NB4 (cell line): ENCODE measurements around the gene GASK1B.

ENCODE experiments used
- DNase-seq: peaks from one replicate; pipeline ENCODE4 v3.0.0; 2010; ENCODE audit warnings: low read depth
- H3K4me3 ChIP-seq: one replicate; pipeline ENCODE4 v1.5.1; 2011; ENCODE audit warnings: mild to moderate bottlenecking, low read depth, low read length, moderate library complexity
- MYC ChIP-seq: IDR thresholded peaks from 2 replicates; pipeline ENCODE4 v1.6.1; 2011; ENCODE audit warnings: low read depth, low read length
- POLR2A ChIP-seq: IDR thresholded peaks from 2 replicates; pipeline ENCODE4 v1.6.1; 2011; ENCODE audit warnings: mild to moderate bottlenecking; ENCODE audit not compliant: insufficient read length; ENCODE audit errors: extremely low read depth
- TF ChIP-seq, protein P1 (sequence below): IDR thresholded peaks from one replicate; pipeline ENCODE4 v1.5.1; 2012; ENCODE audit warnings: low read depth, low read length
- TF ChIP-seq, protein P2 (sequence below): IDR thresholded peaks from 2 replicates; pipeline ENCODE4 v1.6.1; 2011; ENCODE audit warnings: low read depth, low read length

Gene GASK1B

DNA sequence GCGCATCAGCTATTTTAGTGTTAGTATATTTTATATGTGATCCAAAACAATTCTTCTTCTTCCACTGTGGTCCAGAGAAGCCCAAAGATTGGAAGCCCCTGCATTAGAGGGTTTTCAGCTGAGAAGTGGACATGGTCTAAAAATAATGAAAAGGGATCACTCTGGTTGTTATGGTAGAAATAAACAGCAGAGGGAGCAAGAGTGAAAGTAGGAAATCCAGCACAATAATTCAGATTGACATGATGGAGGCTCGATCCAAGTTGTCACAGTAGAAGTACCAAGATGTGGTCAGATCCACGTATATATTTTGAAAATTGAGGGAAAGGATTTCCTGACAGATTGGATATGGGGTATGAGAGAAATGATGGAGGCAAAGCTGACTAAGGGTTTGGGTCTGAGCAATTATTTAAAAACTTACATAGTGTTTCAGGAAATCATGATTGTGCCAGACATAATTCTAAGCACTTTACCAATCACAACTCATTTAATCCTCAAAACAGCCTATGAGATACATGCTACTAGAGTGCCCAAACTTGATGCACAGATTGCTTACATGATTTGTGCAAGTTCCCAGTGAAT, 20.4 kb upstream of the GASK1B start:
- DNase-seq = peak; percentile 25
- no peak overlapping the region for H3K4me3 ChIP-seq
- TF ChIP-seq, protein P1, sequence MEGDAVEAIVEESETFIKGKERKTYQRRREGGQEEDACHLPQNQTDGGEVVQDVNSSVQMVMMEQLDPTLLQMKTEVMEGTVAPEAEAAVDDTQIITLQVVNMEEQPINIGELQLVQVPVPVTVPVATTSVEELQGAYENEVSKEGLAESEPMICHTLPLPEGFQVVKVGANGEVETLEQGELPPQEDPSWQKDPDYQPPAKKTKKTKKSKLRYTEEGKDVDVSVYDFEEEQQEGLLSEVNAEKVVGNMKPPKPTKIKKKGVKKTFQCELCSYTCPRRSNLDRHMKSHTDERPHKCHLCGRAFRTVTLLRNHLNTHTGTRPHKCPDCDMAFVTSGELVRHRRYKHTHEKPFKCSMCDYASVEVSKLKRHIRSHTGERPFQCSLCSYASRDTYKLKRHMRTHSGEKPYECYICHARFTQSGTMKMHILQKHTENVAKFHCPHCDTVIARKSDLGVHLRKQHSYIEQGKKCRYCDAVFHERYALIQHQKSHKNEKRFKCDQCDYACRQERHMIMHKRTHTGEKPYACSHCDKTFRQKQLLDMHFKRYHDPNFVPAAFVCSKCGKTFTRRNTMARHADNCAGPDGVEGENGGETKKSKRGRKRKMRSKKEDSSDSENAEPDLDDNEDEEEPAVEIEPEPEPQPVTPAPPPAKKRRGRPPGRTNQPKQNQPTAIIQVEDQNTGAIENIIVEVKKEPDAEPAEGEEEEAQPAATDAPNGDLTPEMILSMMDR = peak; percentile 40
- TF ChIP-seq MYC (no peak), POLR2A (no peak)

DNA sequence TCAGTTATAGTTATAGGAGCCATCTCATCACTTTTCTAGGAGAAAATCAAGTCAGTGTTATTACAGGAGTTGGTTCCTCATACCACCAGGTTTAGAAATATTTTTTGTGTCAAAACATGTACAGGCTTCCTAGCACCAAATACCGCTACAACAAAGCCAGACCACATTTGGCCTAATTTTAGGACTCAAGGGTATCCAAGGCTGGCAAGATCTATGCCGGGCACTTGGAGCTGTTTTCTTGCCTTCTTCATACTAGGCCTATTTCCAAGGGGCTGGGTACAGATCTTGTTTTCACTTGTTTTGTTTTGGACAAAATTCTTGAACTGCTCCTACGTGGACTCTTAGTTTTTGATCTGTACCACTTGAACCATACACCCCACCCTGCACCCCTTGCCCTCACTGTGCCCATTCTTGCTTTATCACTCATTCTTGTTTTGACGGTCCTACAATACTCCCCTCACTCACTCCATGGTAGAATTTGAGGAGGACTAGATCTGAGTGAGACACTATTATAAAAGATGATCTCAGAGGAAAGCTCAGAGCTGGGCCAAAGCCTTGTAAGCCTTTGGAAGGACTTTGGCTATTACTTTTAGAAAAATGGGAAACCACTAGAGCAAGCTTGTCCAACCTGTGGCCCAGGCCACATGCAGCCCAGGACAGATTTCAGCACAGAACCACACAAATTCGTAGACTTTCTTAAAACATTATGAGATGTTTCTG, 19.8 kb upstream of the GASK1B start:
- DNase-seq = no peak
- H3K4me3 ChIP-seq = no peak overlapping the region
- TF ChIP-seq, protein P2, sequence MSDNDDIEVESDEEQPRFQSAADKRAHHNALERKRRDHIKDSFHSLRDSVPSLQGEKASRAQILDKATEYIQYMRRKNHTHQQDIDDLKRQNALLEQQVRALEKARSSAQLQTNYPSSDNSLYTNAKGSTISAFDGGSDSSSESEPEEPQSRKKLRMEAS = no peak
- TF ChIP-seq MYC (no peak), POLR2A (no peak)
- TF ChIP-seq, protein P1 = no peak

DNA sequence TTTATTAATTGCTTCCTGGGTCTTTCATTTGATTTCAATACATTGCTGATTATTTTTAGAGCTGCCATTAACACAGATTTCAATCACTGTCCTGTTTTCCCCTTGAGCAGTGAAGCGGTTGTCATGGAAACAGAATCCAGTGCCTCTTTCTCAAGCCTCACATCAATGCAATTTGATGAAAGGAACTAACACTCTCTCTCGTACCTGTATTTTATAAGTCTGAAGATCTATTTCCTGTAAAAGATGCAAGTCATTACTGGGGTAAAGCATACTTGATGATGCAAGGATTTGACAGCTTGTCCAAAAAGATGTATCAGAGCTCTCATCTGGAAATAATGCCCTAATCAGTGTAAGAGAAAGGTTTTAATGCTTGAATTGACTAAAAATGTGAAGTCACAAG, 17.9 kb upstream of the GASK1B start:
- no peak for DNase-seq
- H3K4me3 ChIP-seq = no peak overlapping the region
- TF ChIP-seq MYC (no peak), POLR2A (no peak)
- TF ChIP-seq, protein P1 = no peak
- TF ChIP-seq, protein P2 = no peak

DNA sequence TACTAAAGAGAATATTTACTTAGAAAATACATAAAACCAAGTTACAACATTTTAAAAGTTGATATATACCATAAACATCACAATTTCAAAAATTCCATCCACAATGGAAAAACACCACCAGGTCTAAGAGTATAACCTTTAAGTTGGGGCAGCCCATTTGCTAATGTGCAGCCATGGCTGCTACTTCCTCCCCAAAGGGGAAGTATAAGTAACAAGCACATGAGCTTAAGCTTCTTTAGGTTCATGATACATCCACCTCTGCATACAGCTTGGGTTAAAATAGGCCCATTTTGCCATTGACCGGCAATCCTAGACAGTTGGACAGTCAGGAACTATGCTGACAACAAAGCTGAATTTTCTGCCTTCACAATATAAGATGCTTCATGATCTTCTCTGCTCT, 16.6 kb upstream of the GASK1B start:
- TF ChIP-seq, protein P1 = no peak
- no peak for TF ChIP-seq MYC
- TF ChIP-seq, protein P2 = no peak
- TF ChIP-seq POLR2A = no peak
- DNase-seq = no peak
- no peak overlapping the region for H3K4me3 ChIP-seq

DNA sequence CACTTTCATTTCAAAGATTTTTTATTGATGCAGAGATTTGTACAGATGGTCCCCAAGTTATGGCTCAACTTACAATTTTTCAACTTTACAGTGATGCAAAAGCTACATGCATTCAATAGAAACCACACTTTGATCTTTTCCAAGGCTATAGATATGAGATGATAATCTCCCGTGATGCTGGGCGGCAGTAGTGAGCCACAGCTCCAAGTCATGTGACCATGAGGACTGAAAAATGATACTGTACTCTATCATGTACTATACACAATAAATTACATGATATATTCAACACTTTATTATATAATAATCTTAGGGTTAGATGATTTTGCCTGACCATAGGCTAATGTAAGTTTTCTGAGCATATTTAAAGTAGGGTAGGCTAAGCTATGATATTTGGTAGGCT, 14.0 kb upstream of the GASK1B start:
- H3K4me3 ChIP-seq = no peak overlapping the region
- no peak for TF ChIP-seq MYC
- DNase-seq = no peak

DNA sequence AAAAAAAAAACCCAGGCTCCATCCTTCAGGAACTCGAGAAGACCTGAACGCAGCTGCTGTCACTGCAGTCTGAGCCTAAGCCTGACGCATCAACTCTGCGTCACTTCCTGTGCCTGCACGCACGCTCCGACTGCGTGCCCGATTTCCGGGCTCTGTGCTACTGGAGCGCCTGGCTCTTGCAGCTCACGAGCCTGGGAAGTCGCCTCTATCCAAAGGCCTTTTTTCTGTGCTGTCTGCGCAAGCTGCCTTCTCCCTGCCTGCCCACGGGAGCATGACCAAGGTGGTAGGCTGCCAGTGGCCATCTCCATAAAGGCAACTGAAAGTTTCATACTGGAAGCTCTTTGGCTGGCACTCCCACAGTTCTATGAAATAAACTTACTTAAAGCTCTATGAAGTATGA, 9.9 kb upstream of the GASK1B start:
- TF ChIP-seq, protein P2 = no peak
- no peak for TF ChIP-seq POLR2A
- TF ChIP-seq, protein P1 = no peak
- no peak for TF ChIP-seq MYC
- DNase-seq = no peak
- H3K4me3 ChIP-seq = no peak overlapping the region
